DMS114 treated with DMSO at 0.1 percent for 48 hours (cell line): ENCODE results near the gene HYCC2.
"Not testable (repeated sequence)": the region's sequence is repeated elsewhere in the genome, so short reads cannot be mapped to it uniquely, and the experiment has no call there.

Experiments used
- DNase-seq: peaks from one replicate; lab custom pipeline; 2025; ENCODE audit not compliant: unreplicated experiment; lab: John Stamatoyannopoulos, UW

Gene HYCC2

DNA sequence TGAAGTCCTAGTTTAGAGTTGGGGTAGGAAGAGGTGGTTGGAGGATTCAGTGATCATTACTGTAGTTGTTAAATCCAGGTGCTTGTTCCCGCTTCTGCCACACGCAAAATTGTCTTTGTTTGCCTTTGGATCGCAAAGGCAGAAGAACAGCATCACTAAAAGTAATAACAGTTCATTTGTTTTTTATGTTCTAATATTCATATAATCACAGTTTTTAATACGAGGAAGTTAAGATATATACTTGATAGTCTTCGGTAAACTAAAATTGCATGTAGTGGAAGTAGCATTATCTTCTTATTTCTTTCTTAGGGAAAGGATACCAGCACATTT lies 695 bp upstream of the HYCC2 start:
- no peak for DNase-seq

GRCh38 chr2:201070948-201071478 lies 458 bp downstream of the HYCC2 start:
- DNase-seq: no peak

- no peak for DNase-seq
Observed at GRCh38 chr2:201064797-201065329, 6.6 kb downstream of the HYCC2 start.

- DNase-seq: not testable (repeated sequence)
Observed at GRCh38 chr2:201063516-201063915, 8.0 kb downstream of the HYCC2 start.

GRCh38 chr2:201059961-201060755 lies 11.3 kb downstream of the HYCC2 start:
- DNase-seq: no peak

DNA sequence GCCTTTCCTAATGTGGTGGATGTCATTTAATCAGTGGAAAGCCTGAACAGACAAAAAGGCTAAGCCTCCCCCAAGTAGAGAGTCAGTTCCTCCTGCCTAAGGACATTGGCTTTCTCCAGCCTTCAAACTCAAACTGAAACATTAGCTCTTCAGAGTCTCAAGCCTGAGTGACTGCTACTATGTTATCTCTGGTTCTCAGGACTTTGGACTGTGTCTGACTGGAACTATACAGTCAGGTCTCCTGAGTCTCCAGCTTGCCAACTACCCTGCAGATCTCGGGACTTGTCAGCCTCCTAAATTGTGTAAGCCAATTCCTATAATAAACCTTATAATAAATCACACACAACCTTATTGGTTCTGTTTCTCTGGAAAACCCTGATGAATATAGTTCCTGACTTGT lies 12.6 kb downstream of the HYCC2 start:
- DNase-seq: no peak

GRCh38 chr2:201057715-201058248 lies 13.7 kb downstream of the HYCC2 start:
- no peak for DNase-seq

DNA sequence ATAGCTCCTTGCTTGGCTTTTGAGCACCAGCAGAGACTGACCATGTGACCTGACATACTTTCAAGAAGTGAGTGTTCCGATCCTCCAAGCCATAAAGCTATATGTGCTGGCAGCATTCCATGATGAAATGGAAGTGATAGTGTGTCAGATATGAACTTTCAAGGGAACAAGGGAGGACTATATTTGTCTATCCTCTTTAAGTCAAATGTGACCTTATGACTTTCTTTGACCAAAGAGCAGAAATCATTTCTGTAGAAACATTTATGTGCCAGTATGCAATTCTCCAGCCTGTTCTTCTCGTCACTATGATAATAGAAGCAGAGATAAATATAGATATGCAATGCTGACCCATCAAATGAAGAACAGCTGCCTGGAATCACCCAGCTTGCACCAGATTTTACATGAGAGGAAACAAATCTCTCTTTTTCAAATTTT lies 14.4 kb downstream of the HYCC2 start:
- DNase-seq: no peak

DNA sequence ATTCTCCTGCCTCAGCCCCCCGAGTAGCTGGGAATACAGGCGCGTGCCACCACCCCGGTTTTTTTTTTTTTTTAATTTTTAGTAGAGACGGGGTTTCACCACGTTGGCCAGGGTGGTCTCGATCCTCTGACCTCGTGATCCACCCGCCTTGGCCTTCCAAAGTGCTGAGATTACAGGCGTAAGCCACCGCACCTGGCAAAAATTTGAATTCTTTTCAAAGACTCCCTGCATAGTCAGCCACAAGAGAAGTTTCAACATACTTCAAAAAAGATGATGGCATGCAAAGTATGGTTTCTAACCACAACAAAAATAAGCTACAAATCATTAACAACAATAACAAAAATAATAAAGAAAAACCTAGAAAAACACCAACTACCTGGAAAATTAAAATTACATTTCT lies 22.0 kb downstream of the HYCC2 start:
- no peak for DNase-seq

DNA sequence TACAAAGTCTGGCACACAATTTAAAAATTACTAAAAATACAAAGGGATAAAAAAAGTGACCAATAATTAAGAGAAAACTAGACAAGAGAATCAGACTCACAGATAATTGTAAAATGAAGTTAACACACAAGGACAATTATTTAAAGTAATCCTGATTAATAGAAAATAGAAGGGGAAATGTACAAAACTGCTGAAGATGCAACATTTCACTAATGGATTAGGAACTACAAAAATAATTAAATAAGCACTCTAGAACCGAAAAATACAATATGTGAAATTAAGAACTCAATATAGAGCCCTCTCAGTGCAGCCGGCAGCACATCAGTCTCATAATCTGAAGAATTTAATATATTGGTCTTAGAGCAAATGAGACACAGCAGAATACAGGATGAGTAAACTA lies 24.6 kb downstream of the HYCC2 start:
- DNase-seq: no peak

- not testable (repeated sequence) for DNase-seq
Observed at GRCh38 chr2:201043050-201043449, 28.4 kb downstream of the HYCC2 start.

DNA sequence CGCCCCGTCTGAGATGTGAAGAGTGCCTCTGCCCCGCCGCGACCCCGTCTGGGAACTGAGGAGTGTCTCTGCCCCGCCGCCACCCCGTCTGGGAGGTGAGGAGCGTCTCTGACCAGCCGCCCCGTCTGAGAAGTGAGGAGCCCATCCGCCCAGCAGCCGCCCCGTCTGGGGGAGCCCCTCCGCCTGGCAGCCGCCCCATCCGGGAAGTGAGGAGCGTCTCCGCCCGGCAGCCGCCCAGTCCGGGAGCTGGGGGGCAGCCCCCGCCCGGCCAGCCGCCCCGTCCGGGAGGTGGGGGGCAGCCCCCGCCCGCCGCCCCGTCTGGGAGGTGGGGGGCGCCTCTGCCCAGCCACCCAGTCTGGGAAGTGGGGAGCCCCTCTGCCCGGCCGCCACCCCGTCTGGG lies 29.0 kb downstream of the HYCC2 start:
- DNase-seq: not testable (repeated sequence)

GRCh38 chr2:201040867-201041628 lies 30.4 kb downstream of the HYCC2 start:
- DNase-seq: no peak

- no peak for DNase-seq
Observed at GRCh38 chr2:201038855-201039254, 32.6 kb downstream of the HYCC2 start.

- not testable (repeated sequence) for DNase-seq
Observed at GRCh38 chr2:201038361-201038760, 33.1 kb downstream of the HYCC2 start.

DNA sequence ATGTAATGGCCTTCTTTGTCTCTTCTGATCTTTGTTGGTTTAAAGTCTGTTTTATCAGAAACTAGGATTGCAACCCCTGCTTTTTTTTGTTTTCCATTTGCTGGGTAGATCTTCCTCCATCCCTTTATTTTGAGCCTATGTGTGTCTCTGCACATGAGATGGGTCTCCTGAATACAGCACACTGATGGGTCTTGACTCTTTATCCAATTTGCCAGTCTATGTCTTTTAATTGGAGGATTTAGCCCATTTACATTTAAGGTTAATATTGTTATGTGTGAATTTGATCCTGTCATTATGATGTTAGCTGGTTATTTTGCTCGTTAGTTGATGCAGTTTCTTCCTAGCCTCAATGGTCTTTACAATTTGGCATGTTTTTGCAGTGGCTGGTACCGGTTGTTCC lies 37.1 kb downstream of the HYCC2 start:
- DNase-seq: not testable (repeated sequence)

- DNase-seq: no peak
Observed at GRCh38 chr2:201024518-201024917, 47.0 kb downstream of the HYCC2 start.

DNA sequence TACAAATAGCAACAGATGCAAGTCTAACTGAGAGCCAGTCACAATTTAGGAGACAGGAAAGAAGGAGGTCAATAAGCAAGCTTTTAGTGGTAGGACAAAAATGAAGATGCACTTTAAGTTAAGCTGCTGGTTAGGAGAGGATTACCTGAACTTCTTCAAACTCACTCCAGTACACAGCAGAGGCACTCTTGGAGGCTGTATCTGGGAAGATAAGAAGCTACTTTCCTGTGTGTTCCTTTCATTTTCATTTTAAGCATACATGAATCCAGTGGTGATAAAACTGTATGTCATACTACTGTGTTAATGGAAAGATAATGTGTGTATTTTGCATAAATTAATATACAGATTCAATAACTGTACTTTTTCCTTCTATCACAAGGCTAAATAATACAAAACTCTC lies 49.6 kb downstream of the HYCC2 start:
- no peak for DNase-seq
